NCI-H748 (cell line): ENCODE data around the gene SLC16A3.
"Not testable (repeated sequence)": the region's sequence is repeated elsewhere in the genome, so short reads cannot be mapped to it uniquely, and the experiment has no call there.

Experiments
- DNase-seq: peaks from one replicate; lab custom pipeline; 2025; ENCODE audit not compliant: unreplicated experiment; lab: John Stamatoyannopoulos, UW

SLC16A3 gene

DNA sequence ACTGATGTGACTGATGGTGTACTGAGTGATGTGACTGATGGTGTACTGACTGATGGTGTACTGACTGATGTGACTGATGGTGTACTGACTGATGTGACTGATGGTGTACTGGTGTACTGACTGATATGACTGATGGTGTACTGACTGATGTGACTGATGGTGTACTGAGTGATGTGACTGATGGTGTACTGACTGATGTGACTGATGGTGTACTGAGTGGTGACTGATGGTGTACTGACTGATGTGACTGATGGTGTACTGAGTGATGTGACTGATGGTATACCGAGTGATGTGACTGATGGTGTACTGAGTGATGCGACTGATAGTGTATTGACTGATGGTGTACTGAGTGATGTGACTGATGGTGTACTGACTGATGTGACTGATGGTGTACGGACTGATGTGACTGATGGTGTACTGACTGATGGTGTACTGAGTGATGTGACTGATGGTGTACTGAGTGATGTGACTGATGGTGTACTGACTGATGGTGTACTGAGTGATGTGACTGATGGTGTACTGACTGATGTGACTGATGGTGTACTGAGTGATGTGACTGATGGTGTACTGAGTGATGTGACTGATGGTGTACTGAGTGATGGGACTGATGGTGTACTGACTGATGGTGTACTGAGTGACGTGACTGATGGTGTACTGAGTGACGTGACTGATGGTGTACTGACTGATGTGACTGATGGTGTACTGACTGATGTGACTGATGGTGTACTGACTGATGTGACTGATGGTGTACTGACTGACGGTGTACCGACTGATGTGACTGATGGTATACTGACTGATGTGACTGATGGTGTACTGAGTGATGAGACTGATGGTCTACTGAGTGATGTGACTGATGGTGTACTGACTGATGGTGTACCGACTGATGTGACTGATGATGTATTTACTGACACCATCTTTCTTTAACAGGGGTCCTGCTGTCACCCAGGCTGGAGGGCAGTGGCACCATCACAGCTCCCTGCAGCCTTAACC, 31.4 kb downstream of the SLC16A3 start:
- not testable (repeated sequence) for DNase-seq

DNA sequence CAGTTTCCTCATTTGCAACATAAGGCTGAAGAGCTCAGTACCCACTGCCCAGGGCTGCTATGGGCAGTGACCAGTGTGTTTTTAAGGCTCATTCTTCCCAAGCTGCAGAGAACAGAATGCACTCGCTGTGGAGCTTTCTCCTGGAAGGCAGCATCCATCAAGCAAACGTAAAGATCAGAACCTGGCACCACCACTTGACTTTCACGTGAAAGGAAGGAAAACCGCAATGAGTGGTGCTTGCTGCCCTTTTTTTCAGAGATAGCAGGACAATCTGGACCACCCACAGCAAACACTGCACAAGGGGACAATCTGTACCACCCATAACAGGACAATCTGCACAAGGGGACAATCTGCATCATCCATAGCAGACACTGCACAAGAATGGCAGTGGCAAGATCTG, 33.5 kb downstream of the SLC16A3 start:
- no peak for DNase-seq

DNA sequence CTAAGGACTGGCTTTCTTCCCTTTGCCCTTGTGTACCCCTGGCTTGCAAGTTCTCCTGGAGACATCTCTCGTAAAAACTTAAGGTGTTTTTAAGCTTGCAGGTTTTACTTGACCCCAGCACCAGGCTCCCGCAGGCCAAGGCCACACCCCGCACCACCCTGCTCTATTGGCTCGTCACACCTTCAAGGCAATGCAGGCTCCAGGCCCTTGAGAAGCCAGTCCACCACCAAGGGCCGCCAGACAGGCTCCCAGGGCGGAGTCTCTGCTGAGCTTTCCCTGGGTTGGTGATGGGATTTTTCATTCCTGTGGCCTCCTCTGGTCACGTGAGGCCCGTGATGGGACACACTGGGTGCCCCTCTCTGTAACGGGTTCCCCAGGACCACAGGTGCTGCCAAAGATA, 34.8 kb downstream of the SLC16A3 start:
- DNase-seq: no peak

DNA sequence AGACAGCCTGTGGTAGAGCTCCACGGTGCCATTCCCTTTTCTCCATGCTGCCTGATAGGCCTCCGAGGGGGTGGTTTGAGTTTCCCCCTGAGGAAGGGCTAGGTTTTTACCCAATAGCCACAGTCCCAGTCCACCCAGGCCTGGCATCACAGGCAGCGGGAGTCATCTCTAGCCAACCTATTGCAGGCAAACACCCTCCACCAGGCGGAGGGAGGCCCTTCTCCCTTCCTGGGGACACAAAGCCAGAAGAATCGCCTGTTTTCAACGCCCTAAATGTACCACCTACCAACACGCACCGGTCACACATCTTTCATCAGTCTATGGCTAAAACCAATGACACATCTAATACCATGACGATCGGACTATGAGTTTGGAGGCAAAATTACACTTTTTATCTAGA, 37.3 kb downstream of the SLC16A3 start:
- no peak for DNase-seq

DNA sequence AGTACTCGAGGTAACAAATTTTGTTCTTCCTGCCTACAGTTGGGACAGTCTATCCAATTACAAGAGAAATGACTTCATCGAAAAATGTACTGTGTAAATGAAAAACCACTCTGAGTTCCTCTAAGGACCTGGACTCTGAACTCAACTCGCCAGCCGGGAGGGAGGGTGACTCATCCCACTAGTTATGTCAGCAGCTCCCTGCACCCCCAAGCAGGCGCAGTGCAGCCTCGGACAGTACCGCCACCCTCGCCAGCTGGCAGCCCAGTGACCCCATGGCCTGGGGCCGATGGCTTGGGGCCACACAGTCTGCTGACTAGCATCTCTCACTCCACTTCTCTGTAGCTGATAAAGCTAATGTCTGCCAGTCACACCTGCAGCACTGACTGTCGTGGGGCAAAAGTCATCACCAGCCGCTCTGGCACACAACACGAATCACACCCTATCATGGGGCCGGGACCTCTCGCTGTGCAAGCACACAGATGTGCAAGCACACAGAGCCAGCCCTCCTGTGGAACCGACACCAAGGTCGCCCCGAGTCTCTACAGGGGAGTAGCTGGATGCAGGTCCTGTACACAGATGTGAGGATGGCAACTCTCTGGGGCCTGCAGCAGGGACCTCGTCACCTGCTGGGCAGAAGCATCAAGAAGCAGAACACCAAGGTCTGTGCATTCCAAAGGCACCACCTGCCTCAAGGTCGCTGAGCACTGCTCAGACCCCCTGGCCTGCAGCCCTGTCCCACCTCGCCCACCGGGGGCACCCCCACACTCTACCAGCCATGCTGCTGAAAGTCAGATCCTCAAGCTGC, 38.9 kb downstream of the SLC16A3 start:
- no peak for DNase-seq

DNA sequence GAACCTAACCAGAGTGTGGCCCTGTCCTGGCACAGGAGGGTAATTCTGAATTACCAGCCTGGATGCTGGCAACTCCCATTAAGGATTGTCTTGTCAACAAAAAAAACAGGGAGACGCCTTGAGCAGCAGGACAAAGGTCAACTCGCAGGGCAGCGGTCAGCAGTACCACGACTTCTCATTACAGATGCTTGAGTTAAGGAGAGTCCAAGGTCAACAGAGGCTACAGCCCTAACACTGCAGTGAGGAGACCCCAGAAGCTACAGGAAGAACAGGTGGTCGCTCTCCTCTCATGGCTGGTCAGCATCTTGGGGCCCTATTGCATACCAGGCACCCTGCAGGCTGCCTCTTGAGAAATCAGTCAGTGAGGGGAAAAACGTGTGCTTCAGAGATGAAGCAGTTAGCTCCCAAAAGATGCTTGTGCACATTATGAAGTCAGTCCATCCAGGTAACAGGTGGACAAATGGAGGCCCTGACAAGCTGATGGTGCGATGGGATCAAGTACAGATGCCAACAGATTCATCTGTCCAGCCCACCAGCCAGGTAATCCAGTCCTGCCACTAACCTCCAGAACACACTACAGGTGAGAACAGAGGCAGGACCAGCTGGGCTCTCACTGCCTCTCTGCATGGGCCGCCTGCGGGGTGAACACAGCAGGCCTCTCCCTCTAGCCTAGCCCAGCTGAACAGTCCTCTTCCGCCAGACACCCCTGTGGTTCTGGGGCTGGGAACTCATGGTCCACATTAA, 40.5 kb downstream of the SLC16A3 start:
- DNase-seq: no peak

DNA sequence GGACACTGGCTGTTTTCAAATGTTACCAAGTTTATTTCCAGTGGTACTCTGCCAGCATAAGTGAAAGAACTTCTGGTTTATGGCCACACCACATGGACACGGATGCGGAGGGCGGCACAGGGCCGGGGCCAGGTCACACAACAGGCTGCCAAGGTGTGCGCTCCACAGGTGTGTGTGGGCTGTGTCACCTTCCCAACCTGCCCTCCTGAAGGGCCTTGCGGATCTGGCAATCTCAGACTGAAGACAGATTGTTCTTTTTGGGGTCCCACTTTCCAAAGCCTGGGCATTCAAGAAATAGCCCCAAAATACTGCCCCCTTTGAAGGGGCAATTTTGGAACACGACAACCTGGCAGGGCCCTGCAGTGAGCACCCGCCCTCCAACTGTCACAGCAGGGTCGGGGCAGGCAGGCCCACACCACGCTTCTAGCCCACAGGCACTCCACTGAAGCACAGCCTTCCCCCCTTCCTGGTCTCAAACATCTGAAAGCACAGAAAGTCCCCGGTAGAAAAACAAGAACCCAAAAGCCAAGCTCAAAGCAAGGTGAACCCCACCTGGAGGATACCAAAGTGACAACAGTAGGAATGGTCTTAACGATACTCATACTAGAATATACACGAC, 41.1 kb downstream of the SLC16A3 start:
- DNase-seq: no peak

DNA sequence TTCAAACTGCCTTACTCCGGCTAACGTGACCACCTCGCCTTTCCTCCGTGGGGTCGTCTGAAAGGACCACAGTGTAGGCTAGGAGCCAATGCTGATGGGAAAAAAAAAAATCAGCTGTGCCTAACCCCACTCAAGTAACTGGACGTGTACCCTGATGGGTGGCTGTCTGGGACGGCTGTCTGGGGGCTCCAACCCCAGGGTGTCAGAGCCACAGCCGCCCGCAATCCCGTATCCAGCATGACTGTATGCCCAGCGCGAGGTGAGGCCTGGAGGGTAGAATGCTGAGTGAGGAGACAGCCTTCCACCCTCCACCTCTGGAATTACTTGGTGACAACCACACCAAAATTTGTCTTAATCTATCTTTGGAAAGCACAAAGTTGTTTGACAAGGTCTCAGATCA, 41.8 kb downstream of the SLC16A3 start:
- no peak for DNase-seq

DNA sequence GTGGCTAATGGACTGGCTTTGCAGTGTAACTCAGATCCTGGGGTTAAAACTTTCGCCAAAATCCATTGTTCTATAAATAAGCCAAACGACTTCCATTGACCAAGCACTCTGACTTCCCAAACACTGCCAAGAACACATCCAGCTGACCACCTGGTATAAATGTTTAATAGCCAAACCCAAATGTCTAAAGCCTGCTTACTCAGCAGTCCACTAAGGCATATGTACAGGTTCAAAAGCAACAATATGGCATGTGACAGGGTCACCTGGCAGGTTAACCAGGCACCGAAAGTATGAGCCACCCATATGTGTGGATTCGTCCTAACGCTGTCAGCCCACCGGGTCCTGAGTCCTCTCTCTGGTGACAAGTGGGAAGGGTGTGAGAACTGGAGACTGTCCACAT, 42.6 kb downstream of the SLC16A3 start:
- DNase-seq: no peak

DNA sequence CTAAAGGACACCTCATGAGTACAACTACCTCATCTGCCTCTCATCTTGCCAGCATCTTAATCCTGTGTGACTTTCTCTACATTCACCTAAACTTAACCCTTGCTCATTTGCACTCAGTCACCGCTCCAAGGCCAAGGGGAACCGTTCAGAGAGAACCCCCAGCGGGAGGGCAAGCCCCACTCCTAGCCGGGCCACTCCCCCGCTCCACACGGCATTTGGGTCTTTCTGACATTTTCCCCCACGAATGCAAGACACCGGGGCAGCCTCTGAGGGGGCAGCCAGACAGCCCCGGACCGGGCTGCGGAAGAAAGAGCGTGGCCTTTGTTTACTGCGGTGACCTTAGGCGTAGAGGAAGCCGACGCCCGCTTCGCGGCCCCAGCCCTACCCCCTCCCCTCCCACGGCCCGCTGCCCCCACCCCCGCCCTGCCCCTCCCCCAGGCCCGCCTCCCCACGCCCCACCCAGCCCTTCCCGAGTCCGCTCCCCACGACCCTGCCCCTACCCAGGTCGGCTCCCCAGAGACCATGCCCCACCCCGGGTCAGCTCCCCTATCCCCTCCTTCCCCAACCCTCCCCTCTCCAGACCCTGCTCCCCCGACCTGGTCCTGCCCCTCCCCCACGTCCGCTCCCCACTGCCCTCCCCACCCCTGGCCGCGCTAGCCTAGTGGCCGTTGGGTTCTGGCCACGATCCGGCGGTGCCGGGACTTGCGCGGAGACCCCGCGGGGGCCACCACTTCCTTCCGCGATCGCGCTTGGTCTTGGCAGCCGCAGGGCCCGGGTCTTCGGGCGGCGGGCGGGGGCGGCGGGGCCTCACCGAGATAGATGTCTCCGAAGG, 43.9 kb downstream of the SLC16A3 start:
- peak; percentile 68 for DNase-seq

DNA sequence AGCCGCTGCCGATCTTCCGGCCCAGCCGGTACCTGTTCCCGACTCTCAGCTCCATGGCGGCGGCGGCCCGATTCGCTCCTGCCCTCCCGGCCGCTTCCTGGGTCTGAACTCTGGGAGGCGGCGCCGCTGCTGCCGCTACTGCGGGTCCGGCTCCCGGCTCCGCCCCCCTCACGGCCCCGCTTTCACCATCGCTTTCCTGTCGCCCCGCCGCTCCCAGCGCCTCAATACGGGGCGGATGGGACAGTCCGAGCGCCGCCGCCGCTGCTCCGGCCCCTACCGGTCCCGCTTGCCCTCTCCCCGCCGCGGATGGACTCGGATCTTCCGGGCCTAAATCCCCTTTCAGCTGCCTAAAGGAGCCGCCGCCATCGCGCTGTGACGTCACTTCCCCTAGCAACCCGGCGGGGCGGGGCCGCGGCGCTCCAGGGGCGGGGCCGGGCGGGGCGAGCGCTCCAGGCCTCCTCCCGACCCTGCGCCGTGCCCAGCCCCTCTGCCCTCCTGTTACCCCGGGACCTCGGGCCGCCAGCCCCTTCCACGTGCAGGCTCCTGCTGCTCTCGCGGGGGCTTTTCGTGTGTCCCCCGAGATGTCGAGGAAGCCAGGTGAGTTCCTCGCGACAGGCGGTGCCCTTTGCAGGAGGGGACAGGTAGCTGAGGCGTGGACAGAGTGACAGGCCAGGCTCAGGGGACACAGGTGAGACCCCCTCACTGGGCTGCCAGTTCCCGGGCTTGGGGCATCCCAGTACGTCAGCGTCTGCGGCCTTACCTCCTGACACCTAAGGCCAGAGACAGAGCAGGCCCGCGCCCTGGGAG, 44.7 kb downstream of the SLC16A3 start, which contains the start of gene CSNK1D:
CSNK1D (minus strand) TSS at position 374 of the 807 bp plus-strand sequence; CDS start at position 55, 319 bp downstream.
- DNase-seq: peak; percentile 86

DNA sequence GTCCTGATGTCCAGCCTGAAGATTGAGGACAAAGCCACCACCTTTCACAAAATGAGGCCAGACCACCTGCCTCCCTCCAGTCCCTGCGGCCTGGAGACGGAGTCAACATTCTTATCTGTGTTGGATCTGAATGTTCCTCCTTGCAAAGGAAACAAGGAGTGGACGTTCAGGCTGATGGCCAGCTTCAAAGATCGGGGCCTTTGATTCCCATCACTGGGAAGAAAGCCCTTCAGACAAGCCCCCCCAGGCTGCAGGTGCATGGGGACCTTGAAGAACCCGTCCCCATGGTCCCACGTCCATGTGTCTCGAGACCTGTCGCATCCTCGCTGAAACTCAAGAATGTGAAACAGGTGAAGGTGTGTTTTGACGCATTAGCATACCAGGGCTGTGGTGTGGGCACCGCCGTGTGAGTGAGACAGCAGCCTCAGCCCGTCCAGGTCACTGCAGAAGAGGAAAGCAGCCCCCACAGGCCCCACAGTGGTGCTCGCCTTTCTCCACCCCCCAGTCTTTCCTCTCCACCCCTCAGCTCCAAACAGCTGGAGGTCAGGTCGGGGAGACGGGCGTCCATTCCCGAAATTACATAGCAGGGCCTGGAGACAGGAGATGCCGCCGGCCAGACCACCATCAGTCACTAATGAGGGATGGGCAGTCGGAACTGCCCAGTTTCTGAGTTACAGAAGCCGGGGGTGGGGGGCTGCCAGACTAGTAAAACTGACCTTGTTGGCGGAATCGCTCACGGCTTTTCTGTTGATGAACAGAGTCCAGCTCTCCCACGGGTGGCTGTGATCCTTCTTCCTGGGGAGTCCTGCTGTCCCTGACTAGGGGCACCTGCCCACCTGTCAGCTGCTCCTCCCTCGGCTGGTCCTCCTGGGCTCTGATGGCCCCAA, 45.5 kb downstream of the SLC16A3 start:
- no peak for DNase-seq

DNA sequence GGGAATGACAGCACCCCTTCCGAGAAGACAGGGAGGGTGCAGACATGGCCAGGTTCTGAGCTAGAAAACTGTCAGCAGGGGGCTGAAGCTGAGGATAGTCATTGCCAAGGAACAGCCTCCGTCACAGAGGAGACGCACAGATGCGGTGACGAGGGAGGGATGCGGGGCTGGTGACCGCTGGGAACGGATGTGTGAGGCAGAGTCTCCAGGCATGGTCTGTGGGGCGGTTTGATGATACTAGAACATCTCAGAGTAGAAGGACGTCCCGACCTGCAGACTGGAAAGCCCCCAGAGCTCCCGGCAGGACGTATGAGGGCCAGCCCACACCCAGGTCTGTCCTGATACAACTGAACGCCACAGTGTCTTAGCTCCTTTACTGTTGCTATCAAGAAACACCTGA, 46.5 kb downstream of the SLC16A3 start:
- no peak for DNase-seq

DNA sequence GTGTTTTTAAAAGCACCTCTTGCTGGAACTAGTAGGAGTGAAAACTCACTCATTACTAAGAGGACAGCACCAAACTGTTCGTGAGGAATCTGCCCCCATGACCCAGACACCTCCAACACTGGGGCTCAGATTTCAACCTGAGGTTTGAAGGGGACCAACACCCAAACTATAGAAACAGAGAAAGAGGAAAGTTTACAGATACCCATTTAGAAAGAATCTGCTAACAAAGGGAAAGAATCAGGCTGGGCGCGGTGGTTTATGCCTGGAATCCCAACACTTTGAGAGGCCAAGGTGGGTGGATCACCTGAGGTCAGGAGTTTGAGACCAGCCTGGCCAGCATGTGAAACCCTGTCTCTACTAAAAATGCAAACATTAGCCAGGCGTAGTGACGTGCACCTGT, 48.1 kb downstream of the SLC16A3 start:
- no peak for DNase-seq

DNA sequence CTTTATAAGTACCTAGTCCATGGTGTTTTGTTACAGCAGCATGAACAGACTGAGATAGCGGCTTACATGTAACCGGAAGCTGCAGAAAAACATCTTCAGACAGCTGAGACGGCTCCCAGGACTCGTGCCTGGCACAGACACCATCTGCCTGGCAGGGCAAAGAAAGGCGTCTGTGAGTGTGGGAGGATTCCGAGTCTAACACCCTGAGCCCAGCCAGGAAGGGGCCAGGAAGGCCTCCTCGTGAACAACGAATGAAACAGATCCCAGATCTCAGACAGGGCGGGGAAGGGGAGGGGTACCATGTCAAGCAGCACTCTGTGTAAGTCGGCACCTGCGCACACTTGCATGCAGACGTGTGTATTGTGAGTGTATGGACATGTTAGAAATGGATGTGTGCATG, 49.0 kb downstream of the SLC16A3 start:
- DNase-seq: no peak

DNA sequence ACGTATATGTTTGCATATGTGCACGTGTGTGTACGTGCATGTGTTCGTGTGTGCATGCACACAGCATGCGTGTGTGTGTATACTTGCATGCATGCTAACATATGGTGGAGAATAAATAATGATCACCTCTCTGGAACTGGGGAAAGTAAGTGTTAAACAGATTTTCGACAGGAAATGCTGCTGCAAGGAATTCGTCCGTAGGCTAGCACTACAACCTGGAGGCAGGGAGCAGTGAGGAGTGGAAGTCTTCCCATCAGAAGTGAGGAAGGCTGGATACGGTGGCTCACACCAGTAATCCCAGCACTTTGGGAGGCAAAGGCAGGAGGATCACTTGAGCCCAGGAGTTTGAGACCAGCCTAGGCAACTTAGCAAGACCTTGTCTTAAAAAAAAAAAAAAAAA, 49.5 kb downstream of the SLC16A3 start:
- no peak for DNase-seq

DNA sequence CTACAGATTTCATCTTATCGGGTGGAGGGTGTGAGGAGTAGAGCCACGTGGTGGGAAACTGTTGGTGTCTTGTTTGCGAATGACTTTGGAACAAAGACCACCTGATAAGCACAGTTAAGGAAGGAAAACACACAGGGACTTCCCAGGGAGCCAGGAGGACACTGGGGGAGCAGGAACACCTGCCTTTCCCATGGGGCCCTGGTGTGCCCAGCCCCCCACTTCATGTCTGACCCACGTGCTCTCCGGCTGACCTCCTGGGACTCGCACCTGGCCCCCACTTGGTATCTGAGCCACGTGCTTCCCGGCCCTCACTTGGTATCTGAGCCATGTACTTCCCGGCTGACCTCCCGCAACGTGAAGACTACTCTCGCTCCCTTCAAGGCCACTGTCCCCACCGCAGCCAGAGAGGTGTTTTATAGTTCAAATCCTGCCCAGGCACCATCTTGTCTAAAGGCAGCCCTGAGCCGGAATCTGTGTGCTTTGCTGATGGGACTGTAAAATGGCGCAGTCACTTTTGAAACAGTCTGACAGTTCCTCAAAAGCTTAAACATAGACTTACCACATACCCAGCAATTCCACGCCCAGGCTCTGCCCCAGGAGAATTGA, 50.0 kb downstream of the SLC16A3 start:
- no peak for DNase-seq

DNA sequence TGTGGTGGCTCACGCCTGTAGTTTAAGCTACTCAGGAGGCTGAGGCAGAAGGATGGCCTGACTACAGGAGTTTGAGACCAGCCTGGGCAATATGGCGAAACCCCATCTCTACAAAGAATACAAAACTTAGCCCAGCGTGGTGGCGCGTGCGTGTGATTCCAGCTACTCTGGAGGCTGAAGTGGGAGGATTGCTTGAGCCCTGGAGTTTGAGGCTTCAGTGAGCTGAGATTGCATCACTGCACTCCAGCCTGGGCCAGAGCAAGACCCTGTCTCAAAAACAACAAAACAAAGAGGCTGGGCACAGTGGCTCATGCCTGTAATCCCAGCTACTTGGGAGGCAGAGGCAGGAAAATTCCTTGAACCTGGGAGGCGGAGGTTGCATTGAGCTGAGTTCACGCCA, 51.7 kb downstream of the SLC16A3 start:
- DNase-seq: no peak
